AG20443 (cell line): Measurements from ENCODE around the gene BBS1.
"Not testable (repeated sequence)": the region's sequence is repeated elsewhere in the genome, so short reads cannot be mapped to it uniquely, and the experiment has no call there.

ENCODE experiments used
- DNase-seq: peaks from one replicate; pipeline ENCODE4 v3.0.0; 2012; ENCODE audit warnings: low spot score, mixed read lengths

The BBS1 gene

GRCh38 chr11:66510271-66510989, at the start of gene BBS1:
TSS of gene BBS1 (plus strand) at chr11:66510635. CDS start at chr11:66510660, 25 bp downstream.
- peak; percentile 97 for DNase-seq

- DNase-seq, result no peak
These were observed 48.4 kb upstream of the BBS1 start for GRCh38 chr11:66462010-66462409.

GRCh38 chr11:66462911-66463310, 47.5 kb upstream of the BBS1 start:
- no peak for DNase-seq

GRCh38 chr11:66464116-66464515, 46.3 kb upstream of the BBS1 start:
- not testable (repeated sequence) for DNase-seq

DNA sequence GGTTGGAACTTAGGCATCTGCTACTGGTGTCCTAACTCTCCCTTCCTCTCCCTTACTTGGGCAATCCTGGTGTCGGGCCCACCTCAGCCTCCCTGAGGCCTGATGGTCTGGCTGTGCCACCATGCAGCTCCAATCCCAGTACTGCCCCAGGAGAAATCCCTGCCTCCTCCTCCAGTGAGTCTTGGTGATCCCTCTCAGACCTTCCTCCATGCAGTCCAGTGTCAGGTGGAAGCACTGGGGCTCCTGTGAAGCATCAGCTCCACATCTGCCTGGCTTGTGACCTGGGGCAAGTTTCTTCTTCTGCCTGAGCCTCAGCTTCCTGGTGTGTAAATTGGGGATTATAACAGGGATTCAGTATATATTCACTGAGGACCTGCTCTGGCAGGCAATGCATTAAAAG, 45.5 kb upstream of the BBS1 start:
- DNase-seq, result no peak

DNA sequence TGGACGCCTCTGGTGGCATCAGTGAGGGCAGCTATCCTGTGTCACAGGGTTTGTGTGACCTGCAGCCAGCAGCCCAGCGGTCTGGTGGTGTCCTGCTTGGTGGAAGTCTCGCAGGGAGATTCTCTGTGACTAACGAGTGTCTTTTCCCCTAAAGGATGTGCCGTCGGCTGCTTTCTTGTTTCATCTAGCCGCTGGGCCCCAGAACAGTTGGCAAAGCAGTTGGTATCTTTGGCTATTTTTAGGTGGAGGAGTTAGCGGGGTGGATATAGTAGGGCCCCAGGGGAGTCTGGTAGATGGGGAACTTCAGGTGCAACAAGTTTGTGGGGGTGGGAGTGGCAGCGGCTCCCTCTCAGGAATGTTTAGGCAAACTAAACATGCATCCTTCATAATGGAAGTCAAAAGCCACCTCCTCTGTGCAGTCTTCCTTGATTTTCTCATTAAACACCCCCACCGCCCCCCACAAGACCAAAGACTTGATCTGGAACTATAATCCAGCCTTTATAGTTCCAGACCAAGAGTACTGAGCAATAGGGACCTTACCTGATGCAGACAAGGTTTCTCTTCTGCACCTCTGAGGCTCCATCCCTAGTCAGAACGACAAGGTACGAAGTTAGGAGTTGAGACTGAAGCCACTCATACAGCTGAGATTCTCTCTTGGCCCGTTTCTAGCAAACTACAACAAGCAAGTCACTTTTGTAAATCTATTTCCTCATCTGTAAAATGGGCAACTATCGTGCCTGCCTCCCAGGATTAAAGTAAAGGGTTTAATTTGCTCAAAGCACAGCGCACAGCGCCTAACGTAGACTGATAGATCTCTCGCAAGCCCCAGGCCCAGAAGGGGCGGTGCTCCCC, 44.8 kb upstream of the BBS1 start:
- DNase-seq, result no peak

- DNase-seq, result peak; percentile 99
These were observed 44.0 kb upstream of the BBS1 start, which contains the start of gene PELI3 for GRCh38 chr11:66466225-66467033. TSS of gene PELI3 (plus strand) at chr11:66466905. CDS start at chr11:66468129, 1,224 bp downstream.

DNA sequence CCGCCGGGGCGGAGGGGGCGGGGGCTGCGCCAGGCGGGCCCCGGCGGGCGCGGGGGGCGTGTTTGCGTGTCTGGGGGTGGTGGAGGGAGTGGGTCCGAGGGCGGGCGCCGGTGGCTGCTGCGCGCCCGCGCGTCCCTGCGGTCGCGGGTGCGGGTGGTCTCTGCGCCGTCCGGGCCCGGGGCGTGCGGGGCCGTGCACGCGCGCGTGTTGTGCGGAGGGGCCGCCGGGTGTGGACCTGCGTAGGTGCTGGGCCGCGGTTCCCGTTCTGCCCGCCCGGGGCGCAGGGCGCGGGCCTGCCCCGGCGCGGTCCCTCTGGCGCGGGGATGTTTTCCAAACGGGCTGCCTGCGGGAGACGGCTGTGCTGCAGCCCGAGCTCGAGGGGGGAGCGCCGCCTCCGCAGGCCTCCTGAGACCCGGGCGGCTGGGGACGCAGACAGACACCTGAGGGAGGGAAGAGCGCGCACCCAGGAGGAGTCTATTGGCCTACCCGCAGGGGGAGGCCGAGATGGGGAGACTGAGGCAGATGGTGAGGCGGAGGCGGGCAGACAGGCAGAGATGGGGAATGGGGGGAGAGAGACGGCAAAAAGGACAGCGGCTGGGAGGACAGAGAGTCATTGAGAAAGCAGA, 43.3 kb upstream of the BBS1 start:
- DNase-seq, result peak; percentile 80

DNA sequence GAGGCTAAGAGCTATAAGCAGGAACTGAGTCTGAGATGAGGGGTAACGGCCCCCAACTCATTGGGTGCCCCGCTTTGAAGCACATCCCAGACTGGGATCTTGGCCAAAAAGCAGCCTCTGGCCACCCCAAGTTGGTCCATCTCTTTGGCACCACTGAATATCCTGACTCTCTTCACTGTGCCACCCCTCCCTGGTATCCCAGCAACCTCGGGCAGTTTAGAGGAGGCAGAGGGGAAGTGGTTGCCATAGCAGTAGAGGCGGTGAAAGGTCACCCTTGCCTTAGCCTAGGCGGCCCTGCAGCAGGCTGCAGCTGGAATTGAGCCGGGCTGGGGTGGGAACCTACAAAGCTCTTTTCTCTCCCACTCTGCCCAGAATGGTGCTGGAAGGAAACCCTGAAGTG, 42.7 kb upstream of the BBS1 start:
- DNase-seq, result peak; percentile 20

GRCh38 chr11:66468691-66469090, 41.7 kb upstream of the BBS1 start:
- DNase-seq, result no peak

DNA sequence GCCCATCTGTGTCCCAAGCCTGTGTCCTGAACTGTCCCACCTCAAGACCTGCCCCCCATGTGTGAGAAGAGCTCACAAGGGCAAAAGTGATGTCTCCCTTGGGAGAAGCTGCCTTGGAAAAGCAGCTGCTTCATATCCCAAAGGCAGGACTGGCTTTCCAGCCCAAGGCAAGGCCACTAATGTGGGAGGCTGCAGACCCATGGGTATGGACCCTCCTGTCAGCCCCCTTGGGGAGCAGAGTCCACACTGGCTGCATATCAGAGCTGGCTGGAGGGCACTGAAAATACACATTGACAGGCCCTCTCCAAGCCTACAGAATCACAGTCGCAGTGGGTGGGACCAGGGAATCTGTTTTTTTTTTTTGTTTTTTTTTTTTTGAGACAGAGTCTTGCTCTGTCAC, 41.0 kb upstream of the BBS1 start:
- DNase-seq, result no peak

DNA sequence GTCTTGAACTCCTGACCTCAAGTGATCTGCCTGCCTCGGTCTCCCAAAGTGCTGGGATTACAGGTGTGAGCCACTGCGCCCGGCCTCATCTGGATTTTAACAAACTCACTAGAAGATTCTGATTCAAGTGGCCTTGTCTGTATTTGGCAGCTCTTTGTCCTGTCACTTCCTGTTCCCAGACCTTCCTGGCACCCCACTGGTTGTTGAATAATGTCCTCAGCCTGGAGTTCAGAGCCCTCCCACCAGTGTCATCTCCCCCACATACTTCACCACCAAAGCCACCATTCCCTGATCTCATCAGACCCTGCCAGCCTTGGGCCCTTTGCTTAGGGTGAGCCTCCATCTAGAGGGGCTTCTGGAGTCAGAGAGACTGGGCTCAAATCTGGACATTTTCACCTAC, 40.4 kb upstream of the BBS1 start:
- no peak for DNase-seq

DNA sequence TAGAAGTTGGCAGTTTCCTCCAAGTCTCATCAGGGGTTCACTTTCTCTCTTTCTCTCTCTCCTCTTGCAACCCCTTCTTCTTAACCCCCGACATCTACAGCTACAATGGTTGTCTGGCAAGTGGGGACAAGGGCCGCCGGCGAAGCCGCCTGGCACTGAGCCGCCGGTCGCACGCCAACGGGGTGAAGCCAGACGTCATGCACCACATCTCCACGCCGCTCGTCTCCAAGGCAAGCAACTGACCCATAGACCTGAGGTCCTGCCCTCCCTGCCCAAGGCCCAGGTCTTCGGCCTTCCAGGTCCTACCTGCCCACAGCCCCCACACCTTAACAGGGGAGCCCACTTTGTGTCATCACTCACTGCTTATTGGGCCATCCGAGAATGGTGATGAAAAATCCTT, 39.3 kb upstream of the BBS1 start:
- no peak for DNase-seq

DNA sequence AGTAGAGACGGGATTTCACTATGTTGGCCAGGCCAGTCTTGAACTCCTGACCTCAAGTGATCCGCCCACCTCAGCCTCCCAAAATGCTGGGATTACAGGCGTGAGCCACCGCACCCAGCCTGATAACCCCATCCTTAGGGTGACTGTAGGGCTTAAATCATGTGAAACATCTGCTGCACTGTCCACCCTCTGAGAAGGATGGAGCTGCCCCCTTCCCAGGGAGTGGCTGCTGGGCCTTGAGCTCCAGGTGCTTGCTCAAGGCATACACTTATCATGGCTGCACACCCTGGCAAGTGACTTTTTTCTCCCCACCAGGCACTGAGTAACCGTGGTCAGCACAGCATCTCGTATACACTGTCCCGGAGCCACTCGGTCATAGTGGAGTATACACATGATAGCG, 38.4 kb upstream of the BBS1 start:
- DNase-seq, result no peak

DNA sequence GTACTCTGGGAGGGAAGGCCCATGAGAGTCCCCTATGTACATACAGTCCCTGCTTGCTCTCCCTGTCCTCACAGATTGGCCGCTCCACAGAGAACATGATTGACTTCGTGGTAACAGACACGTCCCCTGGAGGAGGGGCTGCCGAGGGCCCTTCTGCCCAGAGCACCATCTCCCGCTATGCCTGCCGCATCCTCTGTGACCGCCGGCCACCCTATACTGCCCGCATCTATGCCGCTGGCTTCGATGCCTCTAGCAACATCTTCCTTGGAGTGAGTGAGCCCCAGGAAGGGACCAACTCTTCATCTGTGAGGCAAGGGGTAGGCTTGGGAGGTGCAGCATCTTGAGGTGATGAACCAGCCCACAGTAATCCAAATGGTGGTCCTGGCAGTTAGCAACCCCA, 37.3 kb upstream of the BBS1 start:
- DNase-seq, result no peak

DNA sequence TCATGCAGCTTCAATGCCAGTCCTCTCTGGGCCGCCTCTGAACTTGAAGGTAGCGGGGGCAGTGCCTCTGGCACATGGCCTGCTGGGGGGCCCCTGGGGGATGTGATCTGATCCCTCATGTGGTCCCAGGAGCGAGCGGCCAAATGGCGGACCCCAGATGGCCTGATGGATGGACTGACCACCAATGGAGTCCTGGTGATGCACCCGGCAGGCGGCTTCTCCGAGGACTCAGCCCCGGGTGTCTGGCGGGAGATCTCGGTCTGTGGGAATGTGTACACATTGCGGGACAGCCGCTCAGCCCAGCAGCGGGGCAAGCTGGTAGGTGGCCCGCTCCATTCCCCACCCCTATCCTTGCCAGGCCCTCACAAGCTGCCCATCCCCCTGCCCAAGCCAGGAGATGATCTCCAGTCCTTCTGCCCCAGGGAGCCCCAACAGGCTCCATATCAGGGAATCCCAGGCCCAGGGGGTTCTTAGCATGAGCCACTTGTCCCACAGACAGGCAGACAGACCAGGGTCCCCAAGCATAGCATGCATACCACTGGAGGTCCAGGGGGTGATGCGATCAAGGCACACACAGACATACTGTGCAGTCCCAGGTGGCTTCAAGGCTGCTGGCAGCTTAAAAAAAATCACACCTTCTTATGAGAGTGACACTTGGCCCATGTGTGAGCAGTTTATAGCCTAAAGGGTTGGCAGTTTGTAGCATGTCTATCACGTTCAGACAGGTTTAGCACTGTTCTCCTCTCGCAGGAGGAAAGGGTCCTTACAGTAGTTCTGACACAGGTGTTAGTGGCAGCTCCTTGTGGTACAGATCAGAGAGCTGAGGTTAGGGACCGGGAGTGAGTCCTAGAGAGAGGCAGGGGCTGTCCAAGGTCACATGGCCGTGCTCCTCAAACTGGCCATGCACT, 36.6 kb upstream of the BBS1 start:
- no peak for DNase-seq

GRCh38 chr11:66475349-66476172, 34.9 kb upstream of the BBS1 start:
- no peak for DNase-seq

- no peak for DNase-seq
These were observed 34.1 kb upstream of the BBS1 start for GRCh38 chr11:66476173-66476840.

DNA sequence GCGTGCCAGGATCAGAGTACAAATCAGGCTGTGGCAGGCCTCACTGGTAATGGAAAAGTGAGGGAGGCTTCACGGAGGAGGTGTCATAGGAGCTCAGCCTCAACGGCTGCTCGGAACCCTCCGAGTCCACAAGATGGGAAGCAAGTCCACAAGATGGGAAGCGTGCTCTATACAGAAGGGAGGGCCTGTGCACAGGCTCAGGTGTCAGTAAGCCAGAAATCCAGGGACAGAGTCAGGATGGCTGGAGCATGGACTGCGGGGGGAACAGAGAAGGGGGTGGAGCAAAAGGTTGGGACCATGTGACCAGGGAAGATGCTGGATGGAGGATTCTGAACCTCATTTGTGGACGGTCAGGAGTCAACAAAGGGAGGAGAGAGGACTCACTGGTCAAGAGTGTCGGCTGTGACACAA, 33.6 kb upstream of the BBS1 start:
- DNase-seq, result peak; percentile 29
